Colon (tissue), 2 donors: ENCODE measurements around the gene TRIO.
A peak's percentile ranks its signal among the peaks of the same experiment; 100 is the strongest.
"Not testable (repeated sequence)": the region's sequence is repeated elsewhere in the genome, so short reads cannot be mapped to it uniquely, and the experiment has no call there.

Experiments
- FAIRE-seq: peaks from 2 replicates; lab custom pipeline; 2012; peaks lifted over from hg19 to GRCh38; lab: Jason Lieb, UNC
- donor health status: control.
- donor health status: control.

Gene TRIO

GRCh38 chr5:14510880-14511279 is 367.7 kb downstream of the TRIO start:
- FAIRE-seq = no peak

- FAIRE-seq = no peak
Observed at GRCh38 chr5:14512574-14512973, 369.4 kb downstream of the TRIO start.

GRCh38 chr5:14513266-14513665 is 370.1 kb downstream of the TRIO start:
- FAIRE-seq = no peak

DNA sequence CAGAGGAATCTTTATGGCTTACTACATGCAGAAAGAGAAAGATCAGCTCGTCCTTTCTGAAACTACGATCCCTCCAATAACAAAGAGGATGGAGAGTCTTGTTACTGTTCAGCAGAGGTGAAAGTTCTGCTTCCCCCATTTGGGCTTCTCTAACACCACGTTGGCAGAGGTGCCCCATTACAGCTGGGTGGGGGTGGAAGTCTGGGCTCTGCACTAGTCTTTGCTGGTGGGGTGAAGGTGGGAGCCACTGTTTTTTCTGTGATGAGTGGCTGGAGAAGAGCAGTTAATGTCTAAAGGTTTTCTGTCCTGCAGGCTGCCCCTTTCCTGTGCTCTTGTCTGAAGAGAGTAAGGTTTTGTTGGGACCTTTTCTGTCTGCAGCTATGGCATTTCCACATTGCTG is 373.8 kb downstream of the TRIO start:
- no peak for FAIRE-seq

DNA sequence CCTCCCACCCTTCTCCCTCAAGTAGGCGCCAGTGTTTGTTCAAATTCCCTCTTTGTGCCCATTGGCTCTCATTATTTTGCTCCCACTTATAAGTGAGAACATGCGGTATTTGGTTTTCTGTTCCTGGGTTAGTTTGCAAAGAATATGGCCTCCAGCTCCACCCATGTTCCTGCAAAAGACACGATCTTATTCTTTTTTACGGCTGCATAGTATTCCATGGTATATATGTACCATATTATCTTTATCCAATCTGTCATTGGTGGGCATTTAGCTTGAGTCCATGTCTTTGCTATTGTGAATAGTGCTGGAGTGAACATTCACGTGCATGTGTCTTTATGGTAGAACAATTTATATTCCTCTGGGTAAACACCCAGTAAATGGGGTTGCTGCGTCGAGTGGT is 375.5 kb downstream of the TRIO start:
- FAIRE-seq = no peak

GRCh38 chr5:14521748-14522147 is 378.6 kb downstream of the TRIO start:
- FAIRE-seq = no peak

- no peak for FAIRE-seq
Observed at GRCh38 chr5:14522721-14523120, 379.6 kb downstream of the TRIO start.

GRCh38 chr5:14523243-14524034 is 380.3 kb downstream of the TRIO start:
- FAIRE-seq = no peak

DNA sequence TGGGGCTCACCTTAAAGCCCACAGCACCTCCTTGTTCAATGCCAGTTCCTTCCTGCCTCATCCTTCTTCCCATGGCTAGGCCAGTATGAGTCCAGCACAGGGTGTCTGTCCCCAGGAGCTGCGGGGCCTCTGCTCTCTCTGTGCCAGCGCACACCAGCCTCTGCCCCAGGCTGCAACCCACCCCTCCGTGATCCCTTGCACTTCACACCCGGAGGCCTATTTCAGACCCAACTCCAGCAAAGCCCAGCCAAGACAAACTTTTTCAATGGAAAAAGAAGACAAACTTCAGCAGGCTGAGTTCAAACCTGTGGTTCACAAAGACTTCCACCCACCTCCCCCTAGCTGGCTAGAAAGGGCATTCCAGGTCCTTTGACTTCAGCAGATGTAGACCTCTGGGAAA is 382.3 kb downstream of the TRIO start:
- FAIRE-seq = no peak

DNA sequence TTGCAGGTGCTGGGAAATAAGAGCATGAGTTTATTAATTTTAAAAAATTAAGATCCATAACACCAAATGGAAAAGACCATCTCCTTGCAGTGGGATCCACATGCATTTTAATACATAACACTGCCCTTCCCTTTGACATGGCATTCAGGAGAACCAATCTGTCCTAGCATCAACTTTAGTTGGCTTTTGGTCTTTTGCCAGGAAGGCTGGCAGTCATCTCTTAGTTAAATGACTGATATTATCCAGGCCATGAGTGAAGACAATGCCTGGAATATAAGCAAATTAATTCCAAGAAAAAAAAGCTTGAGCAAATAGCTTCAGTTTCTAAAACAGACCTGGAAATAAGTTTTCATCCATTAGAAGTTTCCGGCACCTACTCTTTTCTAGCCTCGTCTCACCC is 383.4 kb downstream of the TRIO start:
- no peak for FAIRE-seq

DNA sequence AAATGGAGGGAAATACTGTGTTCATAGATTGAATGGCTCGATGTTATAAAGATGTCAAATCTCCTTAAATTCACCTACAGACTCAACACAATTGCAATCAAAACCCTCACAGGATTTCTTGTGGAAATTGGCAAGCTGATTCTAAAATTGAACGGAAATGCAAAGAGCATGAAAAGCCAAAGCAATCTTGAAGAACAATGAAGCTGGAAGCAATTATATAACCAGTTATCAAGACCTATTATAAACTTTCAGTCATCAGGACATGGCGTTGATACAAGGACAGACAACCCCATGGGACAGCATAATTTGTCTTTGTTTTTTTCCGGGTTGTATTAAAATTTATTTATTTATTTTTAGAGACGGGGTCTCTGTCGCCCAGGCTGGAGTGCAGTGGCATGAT is 385.0 kb downstream of the TRIO start:
- no peak for FAIRE-seq

GRCh38 chr5:14528926-14529325 is 385.8 kb downstream of the TRIO start:
- no peak for FAIRE-seq

GRCh38 chr5:14531668-14532067 is 388.5 kb downstream of the TRIO start:
- FAIRE-seq = no peak

GRCh38 chr5:14532180-14532579 is 389.0 kb downstream of the TRIO start:
- no peak for FAIRE-seq

DNA sequence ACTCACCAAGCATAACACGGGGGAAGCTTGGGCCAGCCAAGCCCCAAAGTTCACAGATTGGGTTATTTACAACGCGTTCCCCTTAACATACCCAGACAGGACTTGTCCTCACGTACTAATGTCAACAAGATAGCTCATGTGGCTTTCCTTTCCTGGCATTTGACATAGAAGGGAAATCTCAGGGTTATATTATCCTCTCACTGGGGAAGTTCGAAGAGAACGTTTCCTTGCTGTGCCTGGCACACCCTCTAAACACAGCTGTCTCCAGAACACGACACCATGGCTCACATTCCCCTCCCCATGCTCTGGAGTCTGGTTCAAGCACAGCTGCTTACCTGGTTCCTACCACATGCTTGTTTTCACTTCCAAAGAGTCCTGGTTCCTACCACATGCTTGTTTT is 391.6 kb downstream of the TRIO start:
- no peak for FAIRE-seq

DNA sequence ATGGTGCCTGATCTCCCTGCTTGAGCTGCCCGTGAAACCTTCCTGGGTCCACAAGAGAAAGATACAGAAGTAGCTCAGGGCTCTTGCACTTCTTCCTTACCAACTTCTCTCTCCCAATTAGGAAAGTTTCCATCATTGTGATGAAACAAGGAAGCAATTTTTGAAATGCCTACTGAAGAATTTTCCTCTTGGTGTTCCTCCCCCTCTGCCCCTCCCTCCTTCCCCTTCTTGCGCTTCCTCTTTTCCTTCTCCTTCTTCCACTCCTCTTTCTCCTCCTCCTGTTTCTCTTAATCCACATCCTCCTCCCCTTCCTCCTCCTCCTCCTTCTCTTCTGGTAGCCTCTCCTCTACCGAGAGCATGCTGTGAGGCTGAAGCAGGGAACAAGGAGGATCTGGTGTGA is 402.2 kb downstream of the TRIO start:
- no peak for FAIRE-seq

DNA sequence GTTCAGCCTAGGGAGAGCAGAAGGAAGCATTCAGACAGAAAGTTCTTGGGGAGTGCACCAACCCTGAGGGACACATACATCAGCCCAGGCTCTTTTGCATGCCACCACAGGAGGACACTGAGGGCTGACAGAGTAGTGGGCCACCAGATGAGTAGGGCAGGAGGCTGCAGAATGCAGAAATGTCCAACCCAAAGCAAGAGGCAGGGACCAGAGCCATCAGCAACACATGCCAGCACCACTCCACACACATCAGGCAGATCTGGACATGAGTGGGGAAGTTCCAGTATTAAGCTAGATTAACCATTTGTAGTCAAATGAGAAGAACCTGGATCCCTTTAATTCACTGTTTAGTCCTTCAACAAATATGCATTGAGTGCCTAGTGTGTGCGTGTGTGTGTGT is 402.7 kb downstream of the TRIO start:
- no peak for FAIRE-seq

DNA sequence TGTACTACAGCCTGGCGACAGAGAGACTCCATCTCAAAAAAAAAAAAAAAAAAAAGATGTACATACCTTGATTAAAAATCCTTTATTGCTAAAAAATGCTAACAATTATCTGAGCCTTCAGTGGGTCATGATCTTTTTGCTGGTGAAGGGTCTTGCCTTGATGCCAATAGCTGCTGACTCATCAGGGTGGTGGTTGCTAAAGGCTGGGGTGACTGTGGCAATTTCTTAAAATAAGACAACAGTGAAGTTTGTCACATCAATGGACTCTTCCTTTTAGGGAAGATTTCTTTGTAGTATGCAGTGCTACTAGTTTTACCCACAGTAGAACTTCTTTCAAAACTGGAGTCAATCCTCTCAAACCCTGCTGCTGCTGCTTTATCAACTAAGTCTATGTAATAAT is 404.5 kb downstream of the TRIO start:
- no peak for FAIRE-seq

DNA sequence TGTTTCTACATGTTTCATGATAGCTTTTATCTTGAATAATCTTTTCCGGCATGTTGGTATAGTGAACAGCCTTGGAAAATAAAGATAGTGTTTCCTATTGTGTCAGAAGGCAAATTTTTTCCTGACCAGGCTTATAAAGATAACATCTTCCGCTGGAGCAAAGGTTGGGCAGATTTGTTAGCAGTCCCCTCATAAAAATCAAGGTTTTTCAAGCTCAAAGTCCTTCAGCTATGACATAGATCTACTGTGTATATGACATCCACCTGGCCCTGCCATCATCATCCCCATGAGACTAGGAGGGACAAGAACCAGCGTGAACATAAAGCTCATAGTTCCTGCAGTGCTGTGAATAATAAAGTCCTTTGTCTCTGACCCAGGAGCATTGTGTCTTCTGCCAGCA is 408.1 kb downstream of the TRIO start:
- peak; percentile 75 for FAIRE-seq

DNA sequence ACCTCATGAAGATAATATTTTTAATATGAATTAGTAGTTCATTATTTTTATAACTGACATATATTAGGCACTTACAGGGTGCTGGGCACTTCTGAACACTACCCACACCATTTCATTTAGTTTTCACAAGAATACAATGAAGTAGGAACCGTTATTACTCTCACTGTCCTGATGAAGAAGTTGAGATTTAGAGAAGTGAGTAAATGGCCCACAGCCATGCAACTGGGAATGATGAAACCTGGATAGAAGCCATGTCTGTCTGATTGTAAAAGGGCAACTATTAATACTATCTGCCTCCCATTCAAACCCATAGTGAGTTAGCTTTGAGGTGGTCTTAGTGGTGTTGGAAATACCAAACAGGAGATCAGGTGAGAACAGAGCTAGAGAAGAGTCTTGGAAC is 408.9 kb downstream of the TRIO start:
- FAIRE-seq = no peak

- FAIRE-seq = not testable (repeated sequence)
Observed at GRCh38 chr5:14554288-14554687, 411.1 kb downstream of the TRIO start.

- FAIRE-seq = no peak
Observed at GRCh38 chr5:14556015-14556414, 412.9 kb downstream of the TRIO start.

DNA sequence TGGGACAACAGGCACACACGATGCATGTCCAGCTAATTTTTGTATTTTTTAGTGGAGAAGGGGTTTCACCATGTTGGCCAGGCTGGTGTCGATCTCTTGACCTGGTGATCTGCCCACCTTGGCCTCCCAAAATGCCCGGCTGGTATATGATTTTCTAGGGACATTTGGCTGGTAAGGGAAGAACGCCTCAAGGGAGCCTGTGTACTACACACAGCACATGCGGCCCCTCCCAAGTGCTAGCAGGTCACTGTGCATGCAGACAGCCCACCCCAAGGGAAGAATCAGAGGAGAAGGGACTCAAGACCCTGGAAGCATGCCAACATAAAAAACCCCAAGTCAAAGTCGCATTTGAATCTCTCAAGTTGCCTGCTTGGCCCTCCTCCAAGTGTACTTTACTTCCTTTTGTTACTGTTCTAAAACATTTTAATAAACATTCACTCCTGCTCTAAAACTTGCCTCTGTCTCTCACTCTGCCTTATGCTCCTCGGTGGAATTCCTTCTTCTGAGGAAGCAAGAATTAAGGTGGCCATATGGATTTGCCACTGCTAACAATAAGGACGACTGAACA is 414.1 kb downstream of the TRIO start:
- no peak for FAIRE-seq

DNA sequence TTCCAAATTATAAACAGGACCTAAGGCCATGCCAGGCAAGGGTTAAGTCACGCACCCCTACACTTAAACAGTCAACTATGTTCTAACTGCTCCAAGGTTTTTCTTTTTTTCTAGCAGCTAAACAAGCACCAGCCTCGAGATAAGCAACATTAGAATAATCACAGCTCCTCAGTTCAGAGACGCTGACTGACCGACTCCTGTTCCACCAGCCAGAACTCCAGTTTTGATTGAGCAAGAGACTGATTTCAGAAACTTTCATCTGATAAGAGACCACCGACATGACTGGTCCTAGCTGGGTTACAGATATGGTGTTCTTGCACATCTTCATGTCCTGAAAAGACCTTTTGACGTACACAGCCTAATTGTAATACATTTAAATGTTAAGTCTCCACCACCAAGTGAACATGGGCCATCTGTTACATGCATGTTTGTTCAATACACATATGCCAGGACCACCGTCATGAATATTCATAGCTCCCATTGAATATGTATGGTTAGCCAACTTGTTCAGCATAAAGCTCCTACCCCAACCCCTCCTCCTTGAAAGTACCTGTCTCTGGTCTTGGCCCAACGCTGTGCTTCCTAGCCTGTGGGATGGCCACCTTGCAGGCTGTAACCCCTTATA is 414.8 kb downstream of the TRIO start:
- no peak for FAIRE-seq
